NCI-H187 treated with DMSO at 0.1 percent for 48 hours (cell line): ENCODE results near the gene HAVCR1.

Source experiments
- DNase-seq: peaks from one replicate; lab custom pipeline; 2025; lab: John Stamatoyannopoulos, UW

HAVCR1 gene

DNA sequence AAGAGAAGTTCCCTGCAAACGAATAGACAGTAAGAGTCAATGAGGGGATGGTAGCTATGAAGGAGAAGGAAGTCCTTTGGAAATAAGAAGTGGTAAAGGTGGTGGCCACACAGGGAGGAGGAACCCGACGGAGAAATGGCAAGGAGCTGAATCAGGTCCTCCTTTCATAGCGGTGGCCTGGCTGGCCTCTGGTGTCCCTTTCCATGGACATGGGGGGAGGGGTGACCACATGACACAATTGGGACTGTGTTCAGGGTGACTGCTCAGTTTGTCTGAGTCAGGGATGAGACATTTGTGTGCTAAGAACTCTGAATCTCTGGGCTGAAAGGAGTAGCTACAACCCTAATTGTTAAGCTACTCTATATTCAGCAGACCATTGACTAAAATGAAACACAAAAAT lies 67.2 kb downstream of the HAVCR1 start:
- DNase-seq, result no peak

DNA sequence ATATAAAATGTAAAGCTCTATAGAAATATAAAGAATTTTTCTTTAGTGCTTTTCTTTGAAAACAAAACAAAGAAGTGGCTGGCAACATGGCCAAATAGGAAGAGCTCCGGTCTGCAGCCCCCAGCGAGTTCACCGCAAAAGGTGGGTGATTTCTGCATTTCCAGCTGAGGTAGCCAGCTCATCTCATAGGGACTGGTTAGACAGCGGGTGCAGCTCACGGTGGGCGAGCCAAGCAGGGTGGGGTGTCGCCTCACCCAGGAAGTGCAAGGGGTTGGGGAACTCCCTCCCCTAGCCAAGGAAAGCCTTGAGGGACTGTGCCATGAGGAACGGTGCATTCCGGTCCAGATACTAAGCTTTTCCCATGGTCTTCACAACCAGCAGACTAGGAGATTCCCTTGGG lies 74.9 kb downstream of the HAVCR1 start:
- no peak for DNase-seq

DNA sequence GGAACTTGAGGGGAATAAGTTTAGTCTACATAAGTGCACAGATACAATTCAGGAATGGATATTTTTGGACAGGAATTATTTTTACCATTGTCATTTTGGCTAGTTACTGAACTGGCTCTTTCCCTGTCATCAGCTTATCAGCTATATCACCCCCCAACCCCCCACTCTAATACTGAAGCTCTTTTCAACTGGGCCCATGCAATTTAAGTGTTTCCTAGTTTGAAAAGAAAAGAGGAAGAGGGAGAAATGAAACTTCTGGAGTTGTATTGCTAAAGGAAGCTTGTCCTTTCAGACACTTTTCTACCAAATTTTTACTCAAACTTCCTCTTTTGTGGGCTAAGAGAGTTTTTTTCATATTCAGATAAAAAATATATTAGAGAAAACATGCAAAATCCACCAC lies 77.4 kb downstream of the HAVCR1 start:
- DNase-seq, result no peak
